LNCAP (cell line): ENCODE data around the gene DIP2A.

Experiments
- CTCF ChIP-seq: fragments of 450-650 bp; IDR thresholded peaks from 2 replicates; pipeline ENCODE4 v1.5.1; 2017; ENCODE audit warnings: mild to moderate bottlenecking

The DIP2A gene

GRCh38 chr21:46610018-46610701 is 151.5 kb downstream of the DIP2A start:
- no peak for TF ChIP-seq CTCF

- no peak for TF ChIP-seq CTCF
These were observed 154.7 kb downstream of the DIP2A start for GRCh38 chr21:46613391-46613790.

DNA sequence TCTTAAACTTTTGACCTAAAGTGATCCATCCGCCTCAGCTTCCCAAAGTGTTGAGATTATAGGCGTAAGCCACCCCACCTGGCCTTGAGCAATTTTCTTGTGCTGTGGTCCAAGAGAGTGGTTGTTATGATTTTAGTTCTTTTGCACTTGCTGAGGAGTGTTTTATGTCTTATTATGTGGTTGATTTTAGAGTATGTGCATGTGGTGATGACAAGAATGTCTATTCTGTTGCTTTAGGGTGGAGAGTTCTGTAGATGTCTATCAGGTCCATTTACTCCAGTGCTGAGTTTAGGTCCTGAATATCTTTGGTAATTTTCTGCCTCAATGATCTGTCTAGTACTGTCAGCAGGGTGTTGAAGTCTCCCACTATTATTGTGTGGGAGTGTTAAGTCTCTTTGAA is 157.4 kb downstream of the DIP2A start:
- no peak for TF ChIP-seq CTCF

DNA sequence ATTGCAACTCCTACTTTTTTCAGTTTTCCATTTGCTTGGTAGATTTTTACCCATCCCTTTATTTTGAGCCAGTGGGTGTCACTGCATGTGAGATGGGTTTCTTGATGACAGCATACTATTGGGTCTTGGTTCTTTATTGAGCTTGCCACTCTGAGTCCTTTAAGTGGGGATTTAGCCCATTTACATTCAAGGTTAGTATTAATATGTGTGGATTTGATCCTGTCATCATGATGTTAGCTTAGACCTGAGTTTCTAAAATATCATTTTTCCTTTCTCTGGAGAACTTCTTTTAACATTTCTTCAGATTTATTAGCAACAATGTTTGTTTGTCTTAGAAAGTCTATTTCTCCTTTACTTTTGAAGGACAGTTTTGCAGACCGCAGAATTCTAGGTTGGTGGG is 158.0 kb downstream of the DIP2A start:
- TF ChIP-seq CTCF = no peak

GRCh38 chr21:46617267-46618051 is 158.8 kb downstream of the DIP2A start:
- TF ChIP-seq CTCF = no peak

GRCh38 chr21:46618738-46619379 is 160.2 kb downstream of the DIP2A start:
- TF ChIP-seq CTCF = no peak
